CD4-positive, alpha-beta T cell treated with Interleukin-1 beta for 1 hour (primary cell): ENCODE measurements around the gene SYT8.

Experiments used
- DNase-seq, 2 donors: peaks; one replicate each; pipeline ENCODE4 v3.0.0-alpha.2; 2020 to 2022

SYT8 gene

DNA sequence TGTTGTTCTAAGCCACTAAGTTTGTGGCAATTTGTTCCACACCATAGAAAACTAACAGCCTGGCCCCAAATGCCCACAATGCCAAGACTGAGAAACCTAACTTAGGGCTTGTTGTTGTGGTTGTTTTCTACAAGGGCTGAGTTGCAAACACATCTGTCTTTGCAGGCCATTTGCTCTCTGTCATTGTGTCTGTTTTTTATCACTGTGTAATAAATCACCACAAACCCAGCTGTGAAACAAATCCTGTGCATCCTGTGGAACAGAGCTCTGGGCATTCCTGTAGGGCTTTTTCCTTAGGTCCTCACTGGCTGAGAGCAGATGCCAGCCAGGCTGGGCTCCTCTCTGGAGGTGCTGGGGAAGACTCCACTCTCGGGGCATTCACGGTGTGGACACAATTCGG lies 15.7 kb upstream of the SYT8 start:
- DNase-seq = no peak

DNA sequence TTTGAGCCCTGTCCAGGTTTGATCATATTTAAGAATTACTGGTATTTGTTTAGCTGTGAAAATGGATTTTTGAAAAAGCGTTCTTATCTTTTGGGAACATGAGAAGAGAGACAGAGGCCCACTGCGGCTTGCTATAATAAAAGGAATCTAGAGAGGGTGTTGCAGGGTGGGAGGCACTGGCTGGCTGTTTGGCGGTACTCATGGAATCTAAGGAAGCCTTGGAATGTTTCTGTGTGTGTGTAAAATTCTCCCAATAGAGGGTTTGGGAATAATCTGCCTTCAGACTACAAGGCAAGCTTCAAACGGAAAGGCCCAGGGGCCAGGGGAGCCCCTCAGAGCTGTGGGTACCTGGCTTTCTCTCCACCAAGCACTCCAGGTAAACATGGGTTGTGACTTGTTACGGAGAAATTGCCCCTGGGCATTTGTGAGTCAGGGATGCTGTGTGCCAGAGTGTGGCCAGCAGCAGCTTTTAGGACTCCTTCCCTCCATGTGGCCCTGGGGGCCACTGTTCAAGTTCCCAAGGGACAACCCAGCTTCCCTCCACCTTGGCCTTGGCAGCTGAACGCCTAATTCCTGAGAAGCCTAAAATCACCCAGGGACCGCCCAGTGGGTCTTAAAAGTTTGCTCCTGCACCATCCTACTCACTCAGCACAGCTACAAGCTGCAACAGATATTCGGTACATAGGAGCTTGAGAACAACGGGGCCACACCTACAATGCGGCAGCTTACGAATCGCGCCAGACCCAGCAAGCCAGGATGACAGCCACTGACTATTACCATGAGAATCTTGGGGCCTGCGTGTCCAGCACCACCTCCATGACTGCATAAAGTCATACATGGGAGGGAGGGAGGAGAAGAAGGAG lies 14.1 kb upstream of the SYT8 start:
- DNase-seq = no peak

GRCh38 chr11:1821562-1821961 lies 13.2 kb upstream of the SYT8 start:
- no peak for DNase-seq

DNA sequence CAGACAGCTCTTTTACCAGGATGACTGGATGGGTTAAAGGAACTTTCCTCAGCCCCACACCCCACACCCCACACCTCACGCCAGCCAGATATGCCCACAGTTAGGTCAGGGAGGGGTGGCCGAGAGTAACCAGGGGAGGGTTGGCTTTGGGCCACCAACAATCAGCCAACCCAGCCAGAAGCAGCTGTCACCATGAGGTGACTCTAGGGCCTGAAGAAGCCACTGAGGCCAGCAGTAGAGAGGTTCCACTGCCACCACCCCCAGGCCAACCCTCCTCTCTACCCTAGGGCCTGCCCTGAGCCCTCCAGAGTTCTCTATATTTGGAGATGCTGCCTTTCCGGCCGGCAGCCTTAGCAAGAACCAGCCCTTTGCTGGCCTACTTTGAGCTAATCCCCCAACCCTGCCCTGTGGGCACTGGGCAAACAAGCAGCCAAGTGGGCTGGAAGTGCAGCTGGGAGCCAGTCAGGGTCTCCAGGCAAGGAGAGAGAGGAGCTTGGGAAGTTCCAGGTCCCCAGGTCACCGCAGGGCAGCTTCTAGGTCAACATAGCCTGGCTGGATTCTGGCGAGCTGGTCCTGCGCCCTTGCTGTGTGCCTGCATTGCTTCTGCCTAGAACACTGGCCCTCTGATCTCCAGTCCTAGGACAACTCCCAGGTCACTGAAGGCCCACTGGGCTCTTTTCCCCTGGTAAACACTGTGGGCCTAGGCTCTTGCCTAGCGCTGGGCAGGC lies 12.0 kb upstream of the SYT8 start:
- DNase-seq = no peak

GRCh38 chr11:1823376-1824220 lies 11.2 kb upstream of the SYT8 start:
- DNase-seq = no peak

DNA sequence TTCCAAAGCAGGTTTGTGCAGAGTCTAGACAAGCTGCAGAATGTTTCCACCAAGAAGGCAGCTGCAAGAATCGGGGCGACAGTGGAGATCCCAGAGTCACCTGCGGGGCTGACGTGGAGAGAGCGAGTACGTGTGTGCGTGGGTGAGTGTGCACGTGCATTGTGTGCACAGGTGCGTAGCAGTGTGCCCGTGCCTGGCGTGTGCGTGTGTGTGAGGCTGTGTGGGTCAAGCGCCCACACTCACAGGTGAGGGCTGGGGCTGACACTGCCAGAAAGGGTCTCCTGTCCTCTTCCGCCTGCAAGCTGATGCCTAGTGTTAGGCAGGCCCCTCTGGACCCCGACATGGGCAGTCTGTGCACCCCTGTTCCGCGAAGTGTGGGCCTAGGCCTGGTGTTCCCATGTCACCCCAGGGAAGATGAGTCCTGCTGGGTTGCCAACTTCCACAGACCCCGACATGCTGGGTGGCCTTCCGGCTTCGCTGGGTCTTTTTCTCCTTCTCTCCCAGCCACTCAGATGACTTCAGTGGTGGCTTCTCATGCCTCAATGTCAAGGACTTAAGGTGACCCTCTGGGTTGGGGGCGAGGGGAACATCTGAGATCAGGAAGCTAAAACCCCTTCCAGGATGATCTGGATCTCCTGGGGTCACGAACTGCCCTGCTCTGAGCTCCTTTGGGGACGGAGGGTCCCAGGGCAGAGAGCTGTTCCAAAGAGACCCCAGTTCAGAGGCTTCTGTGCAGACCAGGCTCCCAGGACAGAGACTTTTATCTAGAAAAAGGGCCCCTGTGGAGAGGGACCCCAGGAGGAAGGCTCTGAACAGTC lies 10.4 kb upstream of the SYT8 start:
- DNase-seq = no peak

DNA sequence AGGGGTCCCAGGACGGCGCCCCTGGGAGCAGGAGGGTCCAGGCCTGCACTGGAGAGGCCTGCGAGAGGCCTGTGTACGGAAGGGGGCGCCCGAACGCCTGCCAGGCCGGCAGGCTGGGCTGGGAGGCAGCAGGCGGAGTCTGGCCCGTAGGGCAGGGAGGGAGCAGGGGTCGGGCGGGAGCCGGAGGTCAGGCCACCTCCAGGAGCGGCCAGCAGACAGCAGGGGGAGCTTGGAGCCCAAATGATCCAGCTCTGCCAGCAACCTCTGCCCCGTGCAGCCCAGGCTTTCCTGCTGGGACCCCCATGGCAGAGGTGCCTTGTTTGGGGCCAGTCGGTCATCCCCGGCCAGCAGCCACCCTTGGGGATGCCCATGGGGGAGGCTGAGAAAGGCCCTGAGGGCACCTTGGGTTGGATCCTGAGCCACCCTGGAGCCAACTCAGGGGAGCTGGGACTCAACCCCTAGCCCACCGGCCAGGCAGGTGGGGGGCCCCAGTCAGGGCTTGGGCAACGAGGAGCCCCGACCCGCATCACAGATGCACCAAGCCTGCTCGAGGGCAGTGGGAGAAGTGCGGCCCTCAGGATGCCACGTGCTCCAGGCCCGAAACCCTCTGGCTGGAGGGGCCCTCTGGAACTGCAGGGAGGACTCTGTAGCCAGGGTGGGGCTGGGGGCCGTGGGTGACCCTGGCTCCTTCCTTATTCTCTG lies 9.6 kb upstream of the SYT8 start:
- peak in 1 of 2 donors; percentile 34 for DNase-seq

DNA sequence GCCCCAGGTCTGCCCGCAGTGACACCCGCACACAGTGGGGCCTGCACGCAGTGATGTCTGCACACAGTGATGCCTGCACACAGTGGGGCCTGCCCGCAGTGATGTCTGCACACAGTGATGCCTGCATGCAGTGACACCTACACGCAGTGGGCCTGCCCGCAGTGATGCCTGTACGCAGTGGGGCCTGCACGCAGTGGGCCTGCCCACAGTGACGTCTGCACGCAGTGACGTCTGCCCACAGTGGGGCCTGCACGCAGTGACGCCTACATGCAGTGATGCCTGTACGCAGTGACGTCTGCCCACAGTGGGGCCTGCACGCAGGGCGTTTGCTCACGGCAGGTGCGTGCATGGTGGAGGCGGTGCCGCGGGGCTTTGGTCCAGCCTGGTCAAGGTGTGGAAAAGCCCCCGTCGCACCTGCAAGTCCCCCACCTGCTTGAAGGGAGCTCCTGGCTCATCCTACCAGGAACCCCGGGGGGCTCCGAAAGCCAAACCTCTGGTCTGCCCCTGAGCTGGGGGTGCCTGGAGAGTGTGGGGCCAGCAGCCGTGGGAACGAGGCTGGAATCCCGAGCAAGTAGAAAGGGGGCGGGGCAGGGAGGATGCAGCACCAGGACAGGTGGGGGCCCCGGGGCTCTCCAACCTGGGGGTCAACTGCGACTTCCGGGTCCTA lies 8.9 kb upstream of the SYT8 start:
- DNase-seq = no peak

DNA sequence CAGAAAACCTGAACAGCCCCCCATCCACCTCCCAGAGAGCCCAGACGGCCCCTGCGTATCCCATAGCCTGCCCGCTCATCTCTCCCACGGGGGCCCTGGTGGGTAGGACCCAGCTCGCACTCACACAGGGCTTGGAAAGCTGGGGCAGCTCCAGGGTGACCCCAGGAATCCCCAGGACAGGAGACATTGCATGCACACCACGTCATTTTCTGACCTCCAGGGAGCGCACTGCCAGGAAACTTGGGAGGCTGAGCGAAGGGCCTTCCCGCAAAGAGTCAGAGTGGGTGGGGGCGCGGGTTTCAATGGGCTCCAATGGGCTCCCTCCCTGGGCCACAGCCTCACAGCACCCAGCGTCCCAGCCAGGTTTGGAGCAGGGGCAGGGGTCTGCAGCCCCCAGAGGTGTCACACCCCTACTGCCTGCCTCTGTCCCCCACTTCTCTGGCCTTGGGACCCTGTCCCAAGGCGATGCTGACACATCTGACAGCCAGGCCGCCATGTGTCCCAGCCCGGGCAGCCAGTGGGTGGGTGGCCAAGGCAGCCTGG lies 8.2 kb upstream of the SYT8 start:
- no peak for DNase-seq

GRCh38 chr11:1827095-1827813 lies 7.5 kb upstream of the SYT8 start:
- no peak for DNase-seq

DNA sequence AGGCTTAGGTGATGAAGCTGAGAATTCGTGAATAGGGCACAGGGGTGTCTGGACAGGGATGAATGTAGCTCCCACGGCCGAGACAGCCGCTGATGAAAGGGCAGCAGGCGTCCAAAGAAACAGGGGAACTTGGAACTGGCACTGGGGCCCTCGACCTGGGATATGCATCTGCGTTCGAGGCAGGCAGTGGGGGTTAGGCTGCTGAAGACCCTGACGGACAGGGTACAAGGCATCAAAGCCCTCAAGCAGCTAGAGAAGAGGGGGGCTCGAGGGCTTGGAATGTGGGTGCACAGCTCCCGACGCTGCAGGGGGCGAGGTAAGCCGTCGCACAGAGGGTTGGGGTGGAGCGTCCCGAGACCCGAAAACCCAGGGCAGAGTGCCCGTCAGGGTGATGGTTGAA lies 6.9 kb upstream of the SYT8 start:
- no peak for DNase-seq

- DNase-seq = no peak
Measured at GRCh38 chr11:1828542-1828941, 6.2 kb upstream of the SYT8 start.

DNA sequence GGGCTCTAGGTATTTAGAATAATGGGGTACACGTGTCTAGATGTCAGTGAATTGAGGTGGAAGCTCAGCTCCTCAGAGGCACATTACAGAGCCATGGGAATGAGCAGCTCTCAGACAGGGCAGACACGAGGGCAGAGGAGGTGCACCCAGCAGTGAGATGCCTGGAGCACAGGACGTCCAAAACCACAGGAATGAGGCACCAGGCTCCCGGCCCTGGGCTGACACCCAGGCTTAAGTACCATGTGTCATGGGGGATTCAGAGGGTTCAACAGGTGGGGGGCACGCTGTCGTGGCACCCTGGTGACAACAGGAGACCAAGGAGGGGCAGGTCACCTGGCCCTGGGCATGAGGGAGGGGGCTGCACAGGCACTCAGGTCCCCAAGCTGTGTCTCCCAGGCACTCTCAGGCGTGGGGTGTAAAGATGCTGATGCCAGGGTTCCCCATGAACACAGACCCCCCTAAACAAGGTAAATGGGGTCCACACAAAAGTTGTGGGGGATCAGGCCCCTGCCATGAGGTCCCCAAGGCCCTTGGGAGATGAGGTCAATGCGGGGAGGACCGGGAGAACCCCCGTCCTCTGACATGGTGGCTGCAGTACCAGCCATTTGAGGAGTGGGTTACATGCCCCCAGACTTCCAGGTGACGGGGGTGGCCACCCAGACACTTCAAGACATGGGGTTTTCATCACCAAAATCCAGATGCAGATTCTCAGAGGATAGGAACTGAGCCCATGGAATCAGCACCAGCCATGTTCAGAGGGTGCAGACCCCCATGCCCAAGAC lies 5.6 kb upstream of the SYT8 start:
- no peak for DNase-seq

DNA sequence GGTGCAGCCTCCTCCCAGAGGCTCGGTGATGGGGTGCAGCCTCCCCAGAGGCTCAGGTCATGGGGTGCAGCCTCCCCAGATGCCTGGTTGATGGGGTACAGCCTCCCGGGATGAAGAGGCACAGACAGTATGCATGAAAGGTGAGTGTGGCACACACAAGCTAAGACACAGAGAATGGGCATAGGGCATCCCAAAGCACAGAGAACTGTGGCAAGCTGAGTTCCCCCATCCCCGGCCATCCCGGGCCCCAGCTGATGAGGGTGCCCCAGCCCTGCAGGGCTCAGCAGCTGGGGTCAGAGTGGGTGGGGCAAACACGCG lies 4.8 kb upstream of the SYT8 start:
- DNase-seq = no peak

- DNase-seq = no peak
Measured at GRCh38 chr11:1830322-1831223, 4.2 kb upstream of the SYT8 start.

DNA sequence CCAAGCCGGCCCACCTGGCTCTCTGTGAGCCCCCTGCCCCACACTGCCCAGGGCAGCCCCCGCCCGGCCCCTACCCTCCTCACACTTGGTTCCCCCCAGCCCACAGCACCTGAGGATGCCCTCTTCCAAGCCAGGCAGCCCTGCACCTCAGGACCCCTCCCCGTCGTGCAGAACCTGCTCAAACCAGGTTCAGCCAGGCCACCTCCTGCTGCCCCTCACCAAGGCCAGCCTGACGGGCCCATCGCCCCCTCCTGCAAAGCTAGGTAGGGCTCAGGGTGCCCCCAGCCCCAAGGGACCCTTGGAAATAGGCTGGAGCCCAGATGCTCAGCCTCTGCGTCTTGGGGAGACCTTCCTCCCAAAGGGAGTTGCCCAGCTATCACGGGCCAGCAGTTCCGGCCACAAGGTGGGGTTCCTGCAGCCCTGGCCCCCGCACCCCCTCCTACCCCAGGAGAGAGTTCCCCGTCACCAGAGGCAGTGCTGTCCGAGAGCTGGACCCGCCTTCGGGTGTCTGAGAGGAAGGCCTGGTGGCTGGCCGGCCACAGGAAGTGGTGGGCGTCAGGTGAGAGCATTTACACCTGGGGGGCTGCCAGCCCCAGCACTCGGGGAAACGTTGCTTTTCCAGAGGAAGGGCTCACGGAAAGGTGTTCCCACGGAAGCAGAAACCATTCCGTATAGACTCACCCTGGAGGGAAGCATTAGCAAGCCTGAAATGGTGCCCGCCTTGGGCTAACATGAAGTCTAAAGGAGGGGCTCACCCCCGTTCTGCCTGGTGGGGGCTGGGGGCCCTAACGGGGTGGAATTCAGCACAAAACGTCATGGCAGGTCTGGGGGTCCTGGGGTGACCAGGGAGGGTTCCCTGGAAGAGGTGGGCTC lies 3.2 kb upstream of the SYT8 start:
- DNase-seq = no peak

DNA sequence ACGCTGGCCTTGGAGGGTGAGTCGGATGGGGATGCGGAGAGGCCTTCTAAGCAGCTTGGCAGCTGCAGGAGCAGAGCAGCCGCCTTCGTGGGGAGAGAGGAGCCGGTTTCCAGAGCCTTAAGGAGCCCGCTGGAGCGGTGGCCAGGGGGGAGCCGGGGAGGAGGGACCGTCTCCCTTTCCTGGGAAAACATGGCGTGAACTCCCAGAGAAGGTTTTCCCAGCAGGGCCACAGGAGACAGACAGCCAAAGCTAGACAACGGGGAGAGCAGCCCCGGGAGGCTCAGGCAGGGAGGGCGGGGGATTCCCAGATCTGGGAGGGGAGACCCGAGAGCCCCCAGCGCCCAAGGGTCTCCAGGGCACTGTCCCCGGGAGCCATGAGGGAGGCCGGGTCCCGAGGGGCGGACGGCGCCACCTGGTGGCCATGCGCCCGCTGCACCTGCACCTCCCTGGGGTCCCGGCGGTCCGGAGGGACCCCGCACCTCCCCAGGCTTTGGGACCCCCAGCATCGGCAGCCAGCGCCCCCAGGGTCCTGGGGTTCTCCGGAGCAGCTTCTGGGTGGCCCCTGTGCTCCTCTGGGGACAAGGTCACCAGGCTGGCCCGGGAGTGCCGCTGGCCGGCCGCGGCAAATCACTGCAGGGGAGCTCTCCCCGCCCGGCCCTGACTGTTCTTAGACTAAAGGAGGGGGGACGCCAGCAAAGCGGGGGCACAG lies 2.4 kb upstream of the SYT8 start:
- DNase-seq = peak; percentile 49 to 60
